Keratinocyte (primary cell): ENCODE measurements around the gene UBXN6. TPM values are rescaled to one million over a fixed set of nuclear protein-coding genes. Genes with fewer than 3 reads are reported as not detected.

Experiments used
- DNase-seq: peaks from one replicate; pipeline ENCODE4 v3.0.0-alpha.2; 2011; ENCODE audit warnings: low read depth, missing footprints, low spot score
- FAIRE-seq: peaks from 2 replicates; lab custom pipeline; 2011; peaks lifted over from hg19 to GRCh38; lab: Jason Lieb, UNC
- H2AFZ ChIP-seq: 2 replicates; pipeline ENCODE4 v1.6.0; 2012; ENCODE audit warnings: low read length, control low read depth, inconsistent platforms; ENCODE audit not compliant: control insufficient read depth
- H3K27ac ChIP-seq: 2 replicates; pipeline ENCODE4 v1.5.1; 2011; ENCODE audit warnings: low read length; ENCODE audit not compliant: control insufficient read depth, insufficient read depth
- H3K27me3 ChIP-seq: 3 replicates; pipeline ENCODE4 v1.6.0; 2011; ENCODE audit warnings: low read length; ENCODE audit not compliant: control insufficient read depth, insufficient read depth; ENCODE audit errors: extremely low read depth
- H3K36me3 ChIP-seq, 2 experiments: 2 replicates in 1 of 2; 3 replicates in 1 of 2; pipeline ENCODE4 v1.5.1; 2011; ENCODE audit warnings: low read length in 2 of 2, mild to moderate bottlenecking in 1 of 2; ENCODE audit not compliant: control insufficient read depth in 2 of 2, insufficient read depth in 2 of 2; ENCODE audit errors: extremely low read depth in 1 of 2
- H3K4me1 ChIP-seq: 3 replicates; pipeline ENCODE4 v1.5.1; 2011; ENCODE audit warnings: low read length; ENCODE audit not compliant: control insufficient read depth, insufficient read depth; ENCODE audit errors: extremely low read depth
- H3K4me2 ChIP-seq: 3 replicates; pipeline ENCODE4 v1.6.0; 2011; ENCODE audit warnings: low read depth, low read length; ENCODE audit not compliant: control insufficient read depth, insufficient read depth; ENCODE audit errors: extremely low read depth
- H3K4me3 ChIP-seq, 3 experiments: fragments of 200-600 bp in 1 of 3; sonication (generic) in 1 of 3; 2 replicates in 2 of 3; 3 replicates in 1 of 3; pipeline ENCODE4 v1.5.1; 2011 to 2016; ENCODE audit warnings: low read length in 3 of 3, mild to moderate bottlenecking in 3 of 3, control low read depth in 2 of 3, inconsistent platforms in 1 of 3, low read depth in 1 of 3, mixed read lengths in 1 of 3, mixed run types in 1 of 3, moderate library complexity in 1 of 3; ENCODE audit not compliant: control insufficient read depth in 2 of 3, insufficient read depth in 2 of 3; ENCODE audit errors: extremely low read depth in 1 of 3
- H3K79me2 ChIP-seq: 2 replicates; pipeline ENCODE4 v1.6.0; 2012; ENCODE audit warnings: low read length; ENCODE audit not compliant: control insufficient read depth, insufficient read depth
- H3K9ac ChIP-seq: 3 replicates; pipeline ENCODE4 v1.6.0; 2011; ENCODE audit warnings: low read length; ENCODE audit not compliant: control insufficient read depth, insufficient read depth; ENCODE audit errors: extremely low read depth
- H3K9me1 ChIP-seq: 3 replicates; pipeline ENCODE4 v1.6.0; 2011; ENCODE audit warnings: low read length; ENCODE audit not compliant: control insufficient read depth, insufficient read depth; ENCODE audit errors: extremely low read depth
- H3K9me3 ChIP-seq: 2 replicates; pipeline ENCODE4 v1.5.1; 2012; ENCODE audit warnings: low read depth, low read length; ENCODE audit not compliant: control insufficient read depth
- H4K20me1 ChIP-seq: 3 replicates; pipeline ENCODE4 v1.6.0; 2011; ENCODE audit warnings: low read length; ENCODE audit not compliant: control insufficient read depth, insufficient read depth; ENCODE audit errors: extremely low read depth
- CTCF ChIP-seq, 3 experiments: IDR thresholded peaks in 1 of 3; conservative IDR thresholded peaks in 1 of 3; optimal IDR thresholded peaks in 1 of 3; 2 replicates in 2 of 3; 3 replicates in 1 of 3; pipeline versions ENCODE3 to v1.5.1; 2011; ENCODE audit warnings: low read length in 3 of 3, mild to moderate bottlenecking in 3 of 3, moderate library complexity in 2 of 3, control low read depth in 1 of 3, inconsistent platforms in 1 of 3; ENCODE audit not compliant: insufficient read depth in 2 of 3; ENCODE audit errors: extremely low read depth in 1 of 3
- EZH2 ChIP-seq: IDR thresholded peaks from one replicate; pipeline ENCODE4 v1.6.1; 2012; ENCODE audit warnings: inconsistent platforms, mild to moderate bottlenecking, low read length, moderate library complexity
- dilution Hi-C: fragments of 300-500 bp; cut with MboI; formaldehyde crosslinking; loops from one replicate; pipeline ENCODE4 v1.7.0; 2020; ENCODE audit warnings: low sequenced_read_pairs; ENCODE audit not compliant: extremely low pct_ligation_motif_present
- polyA plus RNA-seq, 5 experiments: library from polyadenylated mRNA; depleted of rRNA in 3 of 5; stranded (reverse) in 3 of 5; stranded (forward) in 1 of 5; unstranded in 1 of 5; fragments of >200 nt; gene quantifications; 1 replicate in 1 of 5; 2 replicates in 3 of 5; 3 replicates in 1 of 5; pipeline versions ENCODE4 v1.2.1 to v1.2.3, GENCODE V29; 2011 to 2012; ENCODE audit warnings: missing spikeins in 2 of 5, low read depth in 1 of 5, low replicate concordance in 1 of 5

Gene UBXN6
- polyA plus RNA-seq, 1 donor (not counting 4 experiments of a cell fraction or from before 2014, with no cell fraction given): 36.4 TPM

- FAIRE-seq (peak; percentile 60), DNase-seq (no peak)
- no peaks in the 10 kb centered on the region for H3K9me3 ChIP-seq
- no peaks in the 10 kb centered on the region for H4K20me1 ChIP-seq
- H3K4me1 ChIP-seq: no peaks in the 10 kb centered on the region
- no peaks in the 10 kb centered on the region for H3K27me3 ChIP-seq
- H3K36me3 ChIP-seq: peaks cover 11 to 19% of the 10 kb centered on the region in 2 experiments
- no peak overlapping the region for H2AFZ ChIP-seq
- H3K4me3 ChIP-seq: no peak overlapping the region
- H3K9me1 ChIP-seq: no peaks in the 10 kb centered on the region
- dilution Hi-C loops: no loop called here
- H3K9ac ChIP-seq: no peak overlapping the region
- H3K79me2 ChIP-seq: no peaks in the 10 kb centered on the region
- TF ChIP-seq EZH2 (no peak), CTCF (optimal IDR thresholded peaks at IDR 0.05 in 1 of 3, IDR thresholded peaks at IDR 0.05 in 1 of 3, conservative IDR thresholded peaks at IDR 0.05 in 1 of 3; ENCODE audit: extremely low read depth in 1 of 3, insufficient read depth in 2 of 3, low read length in 3 of 3) (peak; percentile 84 to 91 (median 86))
- no peak overlapping the region for H3K4me2 ChIP-seq
- no peak overlapping the region for H3K27ac ChIP-seq
Observed at GRCh38 chr19:4495471-4495870, 37.9 kb upstream of the UBXN6 start.

- TF ChIP-seq CTCF (optimal IDR thresholded peaks at IDR 0.05 in 1 of 3, IDR thresholded peaks at IDR 0.05 in 1 of 3, conservative IDR thresholded peaks at IDR 0.05 in 1 of 3; ENCODE audit: extremely low read depth in 1 of 3, insufficient read depth in 2 of 3, low read length in 3 of 3) (no peak), EZH2 (no peak)
- H3K27ac ChIP-seq: no peak overlapping the region
- H4K20me1 ChIP-seq: no peaks in the 10 kb centered on the region
- no peak for FAIRE-seq
- no peaks in the 10 kb centered on the region for H3K9me1 ChIP-seq
- no peaks in the 10 kb centered on the region for H3K4me1 ChIP-seq
- no peak overlapping the region for H3K9ac ChIP-seq
- H3K4me3 ChIP-seq: no peak overlapping the region
- H3K4me2 ChIP-seq: no peak overlapping the region
- no peak overlapping the region for H2AFZ ChIP-seq
- no peaks in the 10 kb centered on the region for H3K27me3 ChIP-seq
- dilution Hi-C loops: no loop called here
- no peak for DNase-seq
- peaks cover 12 to 19% of the 10 kb centered on the region in 2 experiments for H3K36me3 ChIP-seq
- no peaks in the 10 kb centered on the region for H3K9me3 ChIP-seq
- no peaks in the 10 kb centered on the region for H3K79me2 ChIP-seq
Observed at GRCh38 chr19:4494691-4495064, 37.1 kb upstream of the UBXN6 start.
